Fibroblast of the aortic adventitia (primary cell): Measurements from ENCODE around the gene RCOR1. TPM values are rescaled to one million over a fixed set of nuclear protein-coding genes. Genes with fewer than 3 reads are reported as not detected.
A peak's percentile ranks its signal among the peaks of the same experiment; 100 is the strongest.

Experiments
- DNase-seq: peaks from one replicate; pipeline ENCODE4 v3.0.0-alpha.2; 2010; ENCODE audit warnings: low read depth
- H3K4me3 ChIP-seq: 2 replicates; pipeline ENCODE4 v1.5.1; 2011; ENCODE audit warnings: low read depth, mild to moderate bottlenecking, control low read depth, low read length, moderate library complexity
- CTCF ChIP-seq: IDR thresholded peaks from 2 replicates; pipeline ENCODE4 v1.5.1; 2011; ENCODE audit warnings: mild to moderate bottlenecking, low read length, control low read depth, inconsistent platforms; ENCODE audit not compliant: insufficient read depth
- total RNA-seq: library from RNA; depleted of rRNA; stranded (reverse); fragments of >200 nt; gene quantifications from 2 replicates; pipeline ENCODE4 v1.2.3, GENCODE V29; 2012; ENCODE audit warnings: low replicate concordance

The RCOR1 gene
- total RNA-seq, 1 donor, result 12.5 TPM

GRCh38 chr14:102589761-102590290 lies 2.6 kb upstream of the RCOR1 start:
- no peak for DNase-seq
- TF ChIP-seq CTCF, result no peak
- H3K4me3 ChIP-seq, result no peak overlapping the region

- DNase-seq, result peak; percentile 46
- peak; percentile 67 for TF ChIP-seq CTCF
- H3K4me3 ChIP-seq, result peak overlapping the region; percentile 75
These were observed 1.8 kb upstream of the RCOR1 start for GRCh38 chr14:102590667-102591099.

- TF ChIP-seq CTCF, result no peak
- DNase-seq, result no peak
- H3K4me3 ChIP-seq, result peak overlapping the region; percentile 75
These were observed 991 bp upstream of the RCOR1 start for GRCh38 chr14:102591372-102591943.

- DNase-seq, result no peak
- H3K4me3 ChIP-seq, result peak overlapping the region; percentile 88
- TF ChIP-seq CTCF, result no peak
These were observed 263 bp downstream of the RCOR1 start for GRCh38 chr14:102592763-102593060.

GRCh38 chr14:102593061-102593824 lies 794 bp downstream of the RCOR1 start:
- peak; percentile 27 for DNase-seq
- H3K4me3 ChIP-seq, result peak overlapping the region; percentile 88
- TF ChIP-seq CTCF, result peak; percentile 55

GRCh38 chr14:102593825-102594137 lies 1.3 kb downstream of the RCOR1 start:
- peak overlapping the region; percentile 88 for H3K4me3 ChIP-seq
- TF ChIP-seq CTCF, result no peak
- DNase-seq, result peak; percentile 25
